ENCODE results near the gene PARL.

Gene PARL

DNA sequence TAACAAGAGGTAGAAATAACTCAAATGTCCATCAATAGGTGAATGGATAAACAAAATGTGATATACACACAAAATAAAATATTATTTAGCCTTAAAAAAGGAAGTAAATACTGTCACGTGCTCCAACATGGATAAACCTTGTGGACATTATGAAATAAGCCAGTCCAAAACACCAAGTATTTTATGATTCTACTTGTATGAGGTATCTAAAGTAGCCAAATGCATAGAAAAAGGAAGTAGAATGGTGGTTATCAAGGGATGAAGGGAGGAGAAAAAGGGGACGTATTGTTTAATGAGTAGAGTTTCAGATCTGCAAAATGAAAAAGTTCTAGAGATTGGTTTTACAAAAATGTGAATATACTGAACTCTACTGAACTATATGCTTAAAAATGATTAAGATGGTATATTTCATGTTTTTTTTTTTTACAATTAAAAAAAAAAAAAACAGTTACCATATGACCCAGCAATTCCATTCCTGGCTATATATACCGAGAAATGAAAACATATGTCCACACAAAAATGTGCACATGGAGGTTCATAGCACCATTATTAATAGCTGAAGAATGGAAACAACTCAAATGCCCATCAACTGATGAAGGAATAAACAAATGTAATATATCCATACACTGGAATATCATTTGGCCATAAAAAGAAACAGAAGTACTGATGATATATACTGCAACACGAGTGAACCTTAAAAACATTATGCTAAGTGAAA, 30.2 kb downstream of the PARL start:
- no peak for DNase-seq (ENCODE audit: low spot score)

DNA sequence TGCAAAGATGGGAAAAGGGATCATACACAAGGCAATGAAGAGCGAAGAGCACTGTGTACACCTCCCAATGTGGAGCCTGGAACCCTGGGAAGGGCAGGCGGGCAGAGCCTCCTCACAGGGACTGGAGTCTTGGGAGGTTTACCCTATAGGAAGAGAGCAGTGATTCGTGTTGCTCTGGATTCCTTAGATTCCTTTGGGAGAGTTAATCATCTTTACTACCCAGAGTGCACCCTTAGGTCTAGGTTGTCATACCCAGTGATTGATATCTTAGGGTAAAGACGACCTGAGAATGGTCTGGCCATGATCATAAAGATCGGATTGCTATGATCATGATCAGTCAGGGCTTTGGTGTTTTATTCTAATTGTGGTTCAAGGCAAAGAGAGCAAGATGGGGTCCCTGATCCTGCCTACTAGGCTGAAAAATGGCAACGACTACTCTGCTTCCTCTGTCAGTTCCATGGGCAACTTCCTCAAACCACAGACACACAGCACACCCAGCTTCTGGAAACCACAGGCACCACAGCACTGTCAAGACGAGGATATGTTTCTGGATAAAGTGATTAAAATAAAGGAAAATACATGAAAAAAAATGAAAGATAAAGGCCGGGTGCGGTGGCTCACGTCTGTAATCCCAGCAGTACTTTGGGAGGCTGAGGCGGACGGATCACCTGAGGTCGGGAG, 38.9 kb downstream of the PARL start:
- no peak for DNase-seq (ENCODE audit: low spot score)

DNA sequence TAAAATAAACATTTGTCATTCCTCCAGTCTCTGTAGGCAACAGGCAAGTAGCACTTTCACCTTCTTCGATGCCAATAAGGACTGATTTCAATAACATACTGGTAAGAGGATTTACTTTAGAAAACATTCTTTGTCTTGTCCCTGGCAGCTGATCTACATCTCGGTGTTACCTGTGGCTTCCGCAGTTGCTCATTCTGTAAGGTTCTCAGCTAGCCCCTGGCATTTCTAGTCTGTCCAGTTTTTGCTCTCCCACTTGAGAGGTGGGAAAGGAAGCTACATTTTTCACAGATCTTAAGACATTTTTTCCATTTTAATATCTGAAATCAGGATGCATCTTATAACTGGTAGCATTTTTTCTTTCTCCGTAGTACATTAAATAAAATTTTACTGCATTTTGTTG, 39.6 kb downstream of the PARL start:
- no peak for DNase-seq (ENCODE audit: low spot score)

DNA sequence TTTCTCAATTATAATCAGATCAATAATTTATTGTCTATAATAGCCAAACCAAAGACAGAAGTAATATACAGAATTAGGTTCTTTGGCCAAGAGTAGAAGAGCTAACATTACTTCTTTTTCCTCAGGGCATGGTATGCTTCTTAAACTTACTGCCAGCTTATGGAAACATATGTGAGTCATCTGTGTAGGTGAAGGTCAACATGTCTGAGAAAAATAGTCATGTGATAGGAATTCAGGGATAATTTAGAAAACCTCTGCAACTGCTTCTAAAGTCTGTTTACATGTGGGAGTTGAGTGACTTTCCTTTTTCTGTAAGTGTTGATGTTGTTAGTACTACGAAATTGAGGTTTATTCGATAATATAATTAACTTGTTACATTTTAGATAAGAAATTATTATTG, 40.1 kb downstream of the PARL start:
- DNase-seq (ENCODE audit: low spot score): no peak

- no peak for DNase-seq (ENCODE audit: low spot score)
Measured at GRCh38 chr3:183839751-183840150, 44.9 kb downstream of the PARL start.

- DNase-seq (ENCODE audit: low spot score): no peak
Measured at GRCh38 chr3:183837894-183838293, 46.8 kb downstream of the PARL start.

DNA sequence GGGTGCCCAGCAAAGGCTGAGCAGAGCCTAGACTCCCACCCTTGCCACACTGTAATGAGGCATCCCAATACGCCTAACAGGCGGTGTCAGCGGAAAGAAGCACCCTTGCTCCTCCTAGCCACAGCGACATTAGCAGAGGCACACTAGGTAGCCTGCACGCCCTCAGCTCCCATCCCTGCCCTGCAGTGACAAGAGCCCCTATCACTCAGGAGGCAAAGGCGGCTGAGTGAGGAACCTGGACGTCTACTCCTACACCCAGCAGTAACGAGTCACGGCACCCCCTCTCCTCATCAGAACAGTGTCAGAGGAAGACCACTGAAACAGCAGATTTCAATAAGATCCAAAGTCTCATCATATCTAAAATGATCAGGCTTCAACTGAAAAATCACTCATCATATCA, 47.3 kb downstream of the PARL start:
- DNase-seq (ENCODE audit: low spot score): no peak

GRCh38 chr3:183833516-183833915, 51.2 kb downstream of the PARL start:
- no peak for DNase-seq (ENCODE audit: low spot score)

- DNase-seq (ENCODE audit: low spot score): no peak
Measured at GRCh38 chr3:183830187-183830586, 54.5 kb downstream of the PARL start.

DNA sequence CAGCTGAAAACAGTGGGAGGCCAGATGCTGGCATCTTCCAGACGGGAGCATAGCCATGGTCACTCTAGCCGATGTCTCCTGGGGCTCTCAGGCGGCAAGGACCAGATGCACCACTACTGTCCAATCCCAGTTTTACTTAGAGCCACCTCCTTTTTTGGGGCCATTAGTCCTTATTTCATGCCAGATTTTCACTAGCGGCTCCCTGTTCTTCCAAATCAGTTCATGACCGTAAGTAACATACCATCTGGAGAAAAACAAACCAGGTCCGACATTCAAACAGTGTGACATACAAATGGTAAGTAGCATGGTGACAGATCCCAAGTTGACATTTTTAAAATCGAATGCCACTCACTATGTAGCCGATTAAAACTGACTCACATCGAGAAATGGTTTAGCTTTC, 55.2 kb downstream of the PARL start:
- no peak for DNase-seq (ENCODE audit: low spot score)

DNA sequence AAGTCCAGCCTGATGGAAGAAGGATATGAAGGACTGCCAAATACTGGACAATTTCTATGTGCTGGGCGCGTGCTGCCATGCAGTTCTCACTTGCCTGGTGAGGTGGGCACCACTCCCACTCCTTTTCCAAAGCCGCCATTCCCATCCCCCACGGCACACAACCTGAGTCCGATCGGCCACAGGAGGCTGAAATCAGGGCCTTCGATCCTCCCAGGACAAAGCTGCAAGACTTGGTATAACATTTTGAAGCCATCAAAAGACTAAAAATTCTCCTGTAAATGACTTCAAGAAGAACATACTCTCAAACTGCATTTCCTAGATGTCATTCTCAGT, 56.2 kb downstream of the PARL start:
- no peak for DNase-seq (ENCODE audit: low spot score)

DNA sequence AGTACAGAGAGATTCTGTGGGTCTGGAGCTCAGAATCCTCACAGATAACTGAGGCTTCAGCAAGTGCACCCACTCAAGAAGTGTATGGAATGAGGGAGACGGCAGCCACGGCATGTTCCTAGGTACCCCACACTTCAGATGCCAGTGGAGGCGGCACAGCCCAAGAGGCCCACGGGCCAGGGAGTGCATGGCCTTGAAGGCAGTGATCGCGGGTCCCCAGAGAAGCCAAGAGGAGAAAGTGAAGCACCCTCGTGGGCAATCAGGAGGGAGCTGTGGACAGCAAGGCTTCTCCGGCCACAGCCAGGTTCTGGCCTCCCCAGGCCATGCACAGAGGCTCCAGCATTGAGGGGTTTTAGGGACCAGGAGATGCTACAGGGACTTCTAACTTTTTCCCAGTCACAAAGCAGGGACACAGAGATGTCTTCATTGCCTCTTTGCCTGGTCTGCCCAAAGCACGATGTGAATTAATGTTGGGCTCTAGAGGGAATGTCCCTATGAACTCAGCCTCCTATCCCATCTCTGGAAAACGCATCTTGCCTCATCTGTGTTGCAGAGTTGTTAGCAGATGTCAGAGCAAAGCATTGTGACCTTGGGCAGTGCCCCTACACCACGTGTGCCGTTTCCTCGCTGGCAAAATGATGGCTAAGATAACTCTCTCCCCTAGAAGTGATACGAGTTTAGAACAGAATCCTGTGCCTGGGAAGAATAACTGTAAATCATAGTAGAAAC, 56.7 kb downstream of the PARL start:
- no peak for DNase-seq (ENCODE audit: low spot score)

GRCh38 chr3:183826448-183827250, 58.0 kb downstream of the PARL start:
- DNase-seq (ENCODE audit: low spot score): no peak

DNA sequence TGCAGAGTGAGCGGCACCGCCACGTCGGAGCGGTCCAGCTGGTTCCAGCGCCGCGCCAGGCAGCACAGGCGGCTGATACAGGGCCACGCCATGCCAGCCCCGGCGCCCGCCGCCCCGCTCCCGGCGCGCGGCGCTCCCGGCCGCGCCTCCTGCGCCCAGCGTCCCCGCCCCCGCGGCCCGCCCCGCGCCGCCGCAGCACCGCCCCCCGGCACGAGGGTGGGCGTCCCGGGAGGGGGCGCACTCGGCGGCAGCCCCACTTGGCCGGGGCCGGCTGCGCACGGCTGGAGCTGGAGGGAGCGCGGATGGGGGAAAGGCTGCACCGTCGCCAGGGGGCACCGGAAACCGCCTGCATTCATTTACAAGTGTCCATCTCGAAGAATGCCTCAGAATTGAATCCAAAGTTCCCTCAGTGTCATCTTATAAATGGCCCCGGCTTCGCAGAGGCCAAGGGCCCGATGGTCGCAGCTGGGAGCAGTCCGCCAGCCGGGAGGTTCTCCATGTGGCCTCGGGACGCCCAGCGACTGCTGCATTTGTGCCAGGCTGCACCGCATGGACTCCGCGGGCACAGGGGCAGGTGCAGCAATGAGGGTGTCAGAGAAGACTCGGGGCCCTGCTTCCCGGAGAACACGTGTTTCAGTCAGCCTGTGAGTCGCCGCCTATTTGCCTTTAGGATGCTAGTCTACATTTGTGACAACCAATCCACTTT, 59.1 kb downstream of the PARL start, which contains the start of gene MAP6D1:
Gene MAP6D1 (minus strand): TSS at position 122 of the 706 bp plus-strand sequence. CDS start 30 bp downstream, at position 92.
- peak; percentile 87 for DNase-seq (ENCODE audit: low spot score)

DNA sequence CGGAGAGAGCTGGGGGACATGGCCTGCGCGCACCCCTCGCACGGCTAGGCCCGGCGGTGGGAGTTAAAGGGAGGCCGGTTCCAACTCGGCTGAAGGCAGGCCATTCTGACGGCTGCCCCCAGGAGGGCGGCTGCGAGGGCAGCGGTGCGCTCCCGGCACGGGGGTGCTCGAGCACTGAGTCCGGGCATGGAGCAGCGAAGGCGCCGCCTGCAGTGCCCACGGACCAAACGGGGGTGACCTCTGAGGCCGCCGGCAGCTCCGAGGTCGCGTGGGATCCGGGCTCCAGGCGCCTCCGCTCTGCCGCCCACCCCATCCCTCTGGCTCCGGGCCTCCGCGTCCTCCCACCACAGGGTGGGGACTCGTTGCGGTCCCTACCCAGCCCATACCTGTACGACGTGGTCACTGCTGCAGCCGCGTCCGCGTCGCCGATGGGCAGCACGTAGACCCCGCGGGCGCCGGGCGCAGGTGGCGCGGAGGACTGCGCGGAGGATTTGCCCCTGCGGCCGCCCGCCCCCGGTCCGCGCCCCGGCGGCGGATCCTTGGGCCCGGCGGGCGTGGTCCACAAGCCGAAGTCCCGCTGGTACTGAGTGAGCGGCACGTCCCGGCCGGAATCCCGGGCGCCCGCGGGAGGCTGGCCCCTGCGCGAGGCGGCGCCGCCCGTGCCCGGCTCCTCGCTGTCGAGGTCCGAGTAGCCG, 59.8 kb downstream of the PARL start:
- no peak for DNase-seq (ENCODE audit: low spot score)

GRCh38 chr3:183823963-183824362, 60.7 kb downstream of the PARL start:
- DNase-seq (ENCODE audit: low spot score): no peak

DNA sequence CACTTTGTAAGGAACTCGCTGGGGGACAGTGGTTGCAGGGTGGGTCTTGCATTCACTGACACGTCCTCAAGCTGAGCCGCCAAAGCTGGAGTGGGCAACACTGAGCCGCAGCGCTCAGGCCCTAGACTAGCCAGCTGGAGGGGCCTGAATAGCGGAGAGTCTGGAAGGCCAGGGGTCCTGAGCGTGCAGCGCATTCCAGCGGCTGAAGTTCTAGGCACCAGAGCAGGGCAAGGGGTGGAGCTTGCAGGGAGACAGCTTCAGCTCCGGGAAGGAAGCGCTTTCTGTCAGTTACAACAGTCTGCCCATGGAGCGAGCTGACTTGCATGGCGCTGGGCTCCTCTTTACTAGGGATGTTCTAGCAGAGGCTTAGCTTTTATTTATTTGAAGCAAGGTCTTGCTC, 62.0 kb downstream of the PARL start:
- peak; percentile 78 for DNase-seq (ENCODE audit: low spot score)

- no peak for DNase-seq (ENCODE audit: low spot score)
Measured at GRCh38 chr3:183819831-183820230, 64.8 kb downstream of the PARL start.

DNA sequence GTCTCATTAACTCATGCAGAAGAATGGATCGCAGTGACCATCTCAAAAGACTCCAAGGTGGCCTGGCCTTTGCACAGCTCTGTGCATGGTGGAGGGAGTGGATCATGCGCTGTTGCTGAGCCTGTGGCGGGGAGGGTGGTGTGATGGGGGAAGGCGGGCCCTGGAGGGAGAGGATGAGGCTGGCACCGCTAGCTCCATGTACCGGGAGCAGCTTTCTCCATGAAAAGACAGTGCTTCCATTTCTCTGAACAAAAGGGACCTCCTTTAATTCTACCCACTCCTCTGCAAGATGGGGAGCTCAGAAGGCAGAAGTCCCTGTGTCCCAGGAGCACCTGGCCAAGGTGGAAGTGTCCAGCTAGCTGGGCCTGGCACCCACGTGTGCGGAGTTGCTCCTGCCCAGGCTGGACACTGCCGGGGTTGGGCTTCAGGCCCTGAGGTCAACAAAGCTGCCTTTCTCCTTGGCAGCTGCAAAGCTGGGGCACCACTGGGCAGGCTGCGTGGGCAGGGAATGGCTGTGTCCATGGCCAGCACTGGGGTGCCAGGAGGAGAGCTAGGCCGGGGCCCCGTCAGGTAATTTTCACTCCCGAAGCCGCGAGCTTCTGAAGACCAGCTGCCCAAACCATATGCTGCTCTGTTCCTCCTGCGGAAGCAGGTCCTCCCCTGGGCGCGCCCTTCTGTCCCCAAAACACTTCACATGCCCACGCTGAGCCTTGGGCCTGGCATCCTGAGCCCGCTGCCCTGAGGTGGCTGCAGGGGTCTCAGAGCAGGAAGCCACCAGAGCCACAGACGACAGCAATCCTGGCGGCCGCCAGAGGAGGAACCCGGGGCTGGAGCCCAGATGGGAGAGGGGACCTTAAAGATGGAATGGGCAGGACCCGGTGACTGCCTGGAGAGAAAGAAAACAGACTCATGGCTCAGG, 65.7 kb downstream of the PARL start:
- DNase-seq (ENCODE audit: low spot score): peak; percentile 95

DNA sequence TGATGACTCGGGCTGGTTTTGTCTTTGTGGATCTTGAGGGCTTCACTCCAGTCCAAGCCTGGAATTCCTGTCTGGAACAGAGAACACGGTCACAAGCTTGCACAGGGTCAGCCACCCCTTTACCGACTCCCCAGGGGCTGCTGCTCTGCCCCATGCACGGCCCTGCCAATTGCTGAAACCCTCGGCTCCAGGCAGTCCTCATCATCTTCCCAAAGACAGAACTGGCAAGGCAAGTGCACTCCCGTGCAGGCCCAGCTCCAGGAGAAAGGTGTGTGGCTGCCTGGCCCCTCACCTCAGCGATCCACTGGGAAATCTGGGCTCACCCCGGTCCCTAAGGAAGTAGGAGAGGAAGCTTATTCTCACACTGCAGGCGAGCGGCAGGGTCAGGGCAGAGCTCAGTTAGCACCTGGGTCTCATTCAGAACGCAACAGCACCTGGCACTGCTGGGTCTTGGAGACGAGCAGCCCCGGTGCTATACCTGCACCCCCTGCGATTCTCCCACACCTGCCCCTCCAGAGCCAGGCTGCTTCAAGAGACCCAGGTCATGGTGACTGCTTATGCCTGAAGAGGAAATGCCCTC, 66.5 kb downstream of the PARL start:
- DNase-seq (ENCODE audit: low spot score): no peak
